NCI-H2227 treated with DMSO at 0.1 percent for 48 hours (cell line): ENCODE measurements around the gene ZNF106.

Source experiments
- DNase-seq: peaks from one replicate; lab custom pipeline; 2025; lab: John Stamatoyannopoulos, UW

The ZNF106 gene

GRCh38 chr15:42474827-42475226 is 16.1 kb downstream of the ZNF106 start:
- no peak for DNase-seq

- DNase-seq = no peak
Observed at GRCh38 chr15:42471002-42471401, 19.9 kb downstream of the ZNF106 start.

DNA sequence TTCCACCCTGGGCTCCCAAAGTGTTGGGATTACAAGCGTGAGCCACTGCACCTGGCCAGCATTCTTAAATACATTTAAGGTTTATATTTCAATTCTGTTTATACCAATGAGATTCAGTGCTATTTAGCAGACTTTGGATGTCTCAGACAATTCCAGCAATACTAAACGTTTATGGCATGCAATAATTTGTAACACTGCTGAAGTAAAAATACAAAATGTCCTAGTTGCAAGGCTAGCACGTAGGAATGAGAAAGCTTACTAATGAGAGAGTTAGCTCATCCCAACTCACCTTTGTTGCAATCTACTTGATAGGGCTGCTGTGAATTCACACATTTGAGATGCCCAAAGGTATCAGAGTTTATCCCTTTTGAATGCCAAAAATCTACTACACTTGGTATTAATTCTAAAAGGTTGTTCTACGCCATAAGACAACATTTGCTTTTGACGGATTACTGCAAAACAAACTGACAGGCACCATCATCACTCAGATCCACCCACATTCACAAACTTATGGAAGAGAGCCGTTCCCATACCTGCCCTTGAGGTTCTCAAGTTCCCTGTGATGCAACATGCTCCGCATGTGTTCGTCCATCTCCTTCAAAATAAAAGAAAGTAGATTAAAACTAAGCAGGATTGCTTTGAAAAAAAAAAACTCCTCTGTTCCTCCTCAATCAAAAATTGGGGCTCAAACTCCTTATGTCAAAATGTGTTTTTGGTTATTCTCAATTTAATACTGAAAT is 25.3 kb downstream of the ZNF106 start:
- no peak for DNase-seq

GRCh38 chr15:42461261-42461660 is 29.7 kb downstream of the ZNF106 start:
- DNase-seq = no peak

- no peak for DNase-seq
Observed at GRCh38 chr15:42457445-42458442, 33.2 kb downstream of the ZNF106 start.

GRCh38 chr15:42456971-42457370 is 34.0 kb downstream of the ZNF106 start:
- no peak for DNase-seq

DNA sequence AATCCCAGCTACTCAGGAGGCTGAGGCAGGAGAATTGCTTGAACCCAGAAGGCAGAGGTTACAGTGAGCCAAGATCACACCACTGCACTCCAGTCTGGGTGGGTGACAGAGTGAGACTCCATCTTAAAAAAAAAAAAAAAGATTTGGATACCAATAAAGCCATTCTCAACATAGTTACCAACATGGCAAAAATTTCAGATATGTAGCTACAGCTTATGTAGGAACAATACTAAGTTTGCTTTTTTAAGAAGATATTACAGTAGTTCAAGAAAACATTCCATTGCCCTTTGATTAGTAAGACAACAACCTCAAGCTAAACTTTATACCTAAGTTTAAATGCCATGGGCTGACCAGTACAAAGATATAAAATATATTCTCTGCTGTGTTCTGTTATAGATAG is 34.4 kb downstream of the ZNF106 start:
- no peak for DNase-seq

DNA sequence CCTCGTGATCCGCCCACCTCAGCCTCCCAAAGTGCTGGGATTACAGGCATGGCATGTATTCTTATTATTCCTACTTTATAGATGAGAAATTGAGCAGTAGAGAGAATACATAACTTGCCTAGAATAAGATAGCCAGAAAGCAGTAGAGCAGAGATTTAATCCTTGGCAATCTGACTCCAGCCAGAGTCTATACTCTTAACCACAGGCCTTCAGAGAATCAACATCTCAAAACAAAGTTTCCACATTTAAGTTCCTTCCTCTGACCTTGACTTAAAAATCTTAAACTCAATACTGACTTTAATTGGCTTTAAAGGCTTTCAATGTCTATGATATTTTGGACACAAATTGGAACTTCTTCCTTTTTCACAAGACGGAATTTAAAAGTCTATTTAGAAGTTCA is 37.1 kb downstream of the ZNF106 start:
- no peak for DNase-seq

- no peak for DNase-seq
Observed at GRCh38 chr15:42450425-42450790, 40.5 kb downstream of the ZNF106 start.

DNA sequence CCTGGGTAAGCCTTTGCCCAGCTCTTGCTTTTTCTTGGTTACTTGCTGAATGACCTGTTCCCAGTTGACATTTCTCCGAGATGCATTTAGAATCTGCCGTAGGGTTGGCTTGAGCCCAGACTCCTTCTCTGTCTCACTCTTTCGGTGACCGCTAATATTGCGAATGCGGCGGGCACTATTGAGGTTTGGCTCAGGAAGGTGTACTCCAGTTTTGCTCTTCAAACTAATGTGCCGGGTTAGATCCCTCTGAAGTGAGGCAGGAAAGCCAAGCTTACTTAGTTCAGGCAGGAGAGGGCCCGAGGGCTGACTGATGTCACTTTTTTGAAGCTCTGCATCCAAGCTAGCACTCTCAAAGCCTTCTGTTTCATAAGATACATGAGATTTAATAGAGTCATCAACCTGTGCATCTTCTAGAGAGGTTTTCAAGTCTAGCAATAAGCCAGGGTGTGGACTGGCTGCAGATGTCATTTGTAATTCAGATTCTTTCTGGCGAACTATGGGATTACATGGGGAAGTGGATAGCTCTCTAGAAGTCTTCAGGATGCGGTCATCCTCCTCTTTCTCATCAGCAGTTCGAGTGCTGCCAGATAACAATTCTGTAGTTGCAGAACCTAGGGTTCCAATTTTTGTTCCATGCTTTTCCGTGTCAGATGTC is 41.0 kb downstream of the ZNF106 start:
- no peak for DNase-seq

GRCh38 chr15:42448281-42448680 is 42.7 kb downstream of the ZNF106 start:
- DNase-seq = no peak

GRCh38 chr15:42447599-42447998 is 43.3 kb downstream of the ZNF106 start:
- no peak for DNase-seq

DNA sequence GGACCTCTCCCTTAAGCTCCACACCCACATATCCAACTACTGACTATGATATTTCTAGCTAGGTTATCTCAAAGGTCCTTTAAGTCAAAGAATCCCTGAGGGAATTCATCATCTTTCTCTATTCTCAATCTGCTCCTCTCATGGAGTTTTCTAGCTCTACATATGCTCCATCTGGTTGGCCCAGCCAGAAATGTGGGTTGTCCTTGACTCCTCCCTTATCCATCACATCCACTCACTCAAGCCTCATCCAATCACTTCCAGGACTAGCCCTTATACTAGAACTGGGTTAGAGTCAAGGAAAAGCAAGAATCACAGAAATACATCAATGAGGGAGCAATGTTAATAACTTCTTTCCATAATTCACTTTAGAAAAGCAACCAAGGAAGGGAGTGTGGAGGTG is 45.4 kb downstream of the ZNF106 start:
- no peak for DNase-seq

DNA sequence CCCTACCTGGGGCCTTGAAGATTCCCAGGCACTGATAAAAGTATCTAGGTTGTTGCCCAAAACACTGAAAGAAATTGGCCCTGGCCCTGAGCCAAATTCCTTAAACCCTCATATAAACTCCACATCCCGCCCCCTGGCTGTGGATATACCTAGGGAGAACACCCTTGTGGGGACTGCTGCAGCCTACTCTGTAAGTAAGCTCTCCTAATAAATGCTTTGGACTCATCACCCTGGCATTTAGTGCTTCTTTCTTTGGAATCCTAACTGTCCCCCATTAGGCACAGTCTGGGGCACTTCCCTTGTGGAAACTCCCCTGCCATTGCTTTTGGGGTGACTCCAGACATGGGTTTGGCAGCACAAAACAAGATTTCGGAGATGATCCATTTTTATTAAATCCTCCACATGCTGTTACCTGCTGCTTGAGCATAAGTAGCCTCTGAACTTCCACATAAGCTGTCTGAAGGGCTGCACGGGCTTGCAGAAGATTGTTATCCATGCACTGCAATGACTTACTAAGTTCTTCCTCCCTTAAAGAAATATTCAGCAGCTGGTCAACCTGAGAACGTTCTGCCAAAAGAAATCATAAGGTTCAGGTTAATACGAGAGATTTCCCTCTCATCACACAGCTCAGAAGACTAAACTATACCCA is 46.4 kb downstream of the ZNF106 start:
- no peak for DNase-seq

DNA sequence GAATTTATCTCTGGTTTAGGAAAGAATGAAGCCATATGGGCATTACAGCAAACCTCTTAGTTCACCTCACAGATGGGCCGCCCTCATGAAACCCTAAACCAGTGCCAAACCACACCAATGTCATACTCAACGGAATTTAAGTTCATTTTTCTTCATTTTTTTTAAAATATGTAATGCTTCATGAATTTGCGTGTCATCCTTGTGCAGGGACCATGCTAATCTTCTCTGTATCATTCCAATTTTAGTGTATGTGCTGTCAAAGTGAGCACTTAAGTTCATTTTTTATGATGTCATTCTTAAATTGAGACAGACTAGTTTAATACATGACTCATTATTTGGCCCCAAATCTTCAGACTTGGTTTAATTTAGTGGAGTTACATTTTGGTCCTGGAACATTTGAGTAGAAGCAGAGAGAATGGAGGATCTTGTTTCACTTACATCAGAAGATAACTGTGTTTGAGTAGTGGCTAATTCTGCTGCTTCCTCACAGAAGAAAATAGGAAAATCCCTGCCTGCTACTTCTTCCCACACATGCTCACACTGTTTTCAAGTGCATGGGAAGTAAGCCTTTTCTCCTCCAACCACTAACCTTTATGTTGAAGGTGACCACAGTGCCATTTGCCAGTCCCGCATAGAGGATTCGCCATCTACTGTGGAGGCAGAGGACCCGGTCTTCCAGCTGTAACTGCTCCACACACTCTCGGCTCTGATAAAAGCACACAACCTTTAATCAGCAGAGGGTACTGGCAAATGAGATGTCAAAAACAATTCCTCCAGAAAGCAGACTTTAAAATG is 63.3 kb downstream of the ZNF106 start:
- no peak for DNase-seq

DNA sequence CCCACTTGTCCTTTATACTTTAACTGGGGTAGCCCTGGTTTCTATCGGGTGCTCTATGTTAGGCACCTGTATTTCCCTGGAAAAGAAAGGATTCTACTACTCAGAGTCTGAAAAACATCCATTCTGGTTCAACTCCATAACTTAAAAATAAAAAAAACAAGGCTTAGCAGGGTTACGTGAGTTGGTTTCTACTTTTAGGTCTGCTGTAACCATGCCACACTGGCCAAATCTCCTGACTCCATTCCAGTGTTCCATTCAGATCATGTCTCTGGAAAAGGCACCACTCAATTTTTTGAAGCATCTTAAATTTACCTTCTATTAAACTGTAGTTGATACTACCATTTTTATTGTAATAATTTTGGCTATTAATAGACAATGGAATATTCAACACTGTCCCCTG is 69.6 kb downstream of the ZNF106 start:
- DNase-seq = no peak

DNA sequence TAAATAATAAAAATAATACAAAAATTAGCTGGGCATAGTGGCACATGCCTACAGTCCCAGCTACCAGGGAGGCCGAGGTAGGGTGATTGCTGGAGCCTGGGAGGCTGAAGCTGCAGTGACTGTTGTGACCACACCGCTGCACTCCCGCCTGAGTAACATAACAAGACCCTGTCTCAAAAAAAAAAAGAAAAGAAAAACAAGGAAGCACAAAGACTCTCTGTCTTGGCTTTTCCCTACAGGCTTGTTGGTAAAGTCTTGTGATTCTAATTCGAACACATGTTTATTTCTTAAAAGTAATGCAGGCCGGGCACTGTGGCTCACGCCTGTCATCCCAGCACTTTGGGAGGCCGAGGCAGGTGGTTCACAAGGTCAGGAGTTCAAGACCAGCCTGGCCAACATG is 71.6 kb downstream of the ZNF106 start:
- no peak for DNase-seq

DNA sequence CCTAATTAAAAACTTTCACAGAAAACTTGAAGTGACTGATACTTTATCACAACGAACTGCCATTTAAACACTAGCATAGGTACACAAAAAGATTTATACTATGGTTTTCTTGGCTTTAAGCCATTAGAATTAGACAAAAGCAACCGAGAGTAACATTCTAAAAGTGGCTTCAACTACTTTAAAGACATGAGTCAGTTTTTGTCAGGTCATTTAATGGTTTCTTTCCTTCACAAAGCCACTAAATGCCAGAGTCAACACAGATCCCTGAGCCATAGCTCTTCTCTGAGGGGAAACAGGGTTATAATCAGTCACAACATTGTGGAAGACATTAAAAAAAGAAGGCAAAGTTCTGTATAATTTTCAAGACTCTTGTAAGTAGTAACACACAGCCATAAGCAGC is 77.0 kb downstream of the ZNF106 start:
- no peak for DNase-seq

DNA sequence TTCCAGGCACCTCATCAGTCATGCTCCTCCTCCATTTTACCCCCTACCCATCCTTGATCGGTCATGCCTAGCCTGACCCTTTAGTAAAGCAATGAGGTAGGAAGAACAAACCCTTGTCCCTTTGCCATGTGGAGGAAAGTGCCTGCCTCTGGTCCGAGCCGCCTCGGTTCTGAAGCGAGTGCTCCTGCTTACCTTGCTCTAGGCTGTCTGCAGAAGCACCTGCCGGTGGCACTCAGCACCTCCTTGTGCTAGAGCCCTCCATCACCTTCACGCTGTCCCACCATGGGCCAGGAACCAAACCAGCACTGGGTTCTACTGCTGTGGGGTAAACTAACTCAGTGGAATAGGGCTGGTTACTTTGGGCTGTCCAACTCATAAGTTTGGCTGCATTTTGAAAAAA is 79.1 kb downstream of the ZNF106 start:
- no peak for DNase-seq

GRCh38 chr15:42409011-42409410 is 81.9 kb downstream of the ZNF106 start:
- DNase-seq = no peak

DNA sequence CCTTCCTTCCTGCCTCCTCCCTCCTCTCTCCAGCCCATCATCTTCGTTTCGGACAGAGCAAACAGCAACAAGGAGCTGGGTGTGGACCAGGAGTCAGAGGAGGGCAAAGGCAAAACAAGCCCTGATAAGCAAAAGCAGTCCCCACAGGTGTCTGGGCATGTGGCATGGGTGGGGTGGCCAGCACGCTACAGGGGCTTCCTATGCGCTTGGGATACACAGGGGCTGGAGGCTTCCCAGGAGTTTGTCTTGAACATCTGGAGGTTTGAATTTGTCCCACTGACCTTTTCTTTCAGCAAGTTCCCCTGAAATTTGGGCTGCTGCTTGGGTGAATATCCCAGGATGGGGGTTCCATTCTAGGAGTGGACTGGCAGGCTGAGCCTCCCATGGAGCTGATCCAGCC is 82.8 kb downstream of the ZNF106 start:
- no peak for DNase-seq
